Smooth muscle cell (in vitro differentiated cells): ENCODE measurements around the gene DIPK2A. TPM values are rescaled to one million over a fixed set of nuclear protein-coding genes. Genes with fewer than 3 reads are reported as not detected.
A peak's percentile ranks its signal among the peaks of the same experiment; 100 is the strongest.

Experiments used
- DNase-seq: peaks from one replicate; lab custom pipeline; 2025; ENCODE audit not compliant: unreplicated experiment; lab: John Stamatoyannopoulos, UW
- H2AFZ ChIP-seq: fragments of 200-600 bp; sonication (generic); 2 replicates; pipeline ENCODE4 v1.6.0; 2016; ENCODE audit warnings: antibody characterized with exemption, low read depth, mild to moderate bottlenecking
- H3F3A ChIP-seq: fragments of 200-600 bp; sonication (generic); 2 replicates; pipeline ENCODE4 v1.6.0; 2017; ENCODE audit warnings: antibody characterized with exemption, low read depth
- H3K27ac ChIP-seq: fragments of 200-600 bp; sonication (generic); 2 replicates; pipeline ENCODE4 v1.5.1; 2016; ENCODE audit warnings: low read depth, mild to moderate bottlenecking
- H3K27me3 ChIP-seq: fragments of 200-600 bp; sonication (generic); 2 replicates; pipeline ENCODE4 v1.6.1; 2016; ENCODE audit warnings: low read depth, mild to moderate bottlenecking
- H3K36me3 ChIP-seq: fragments of 200-600 bp; sonication (generic); 2 replicates; pipeline ENCODE4 v1.5.1; 2016; ENCODE audit warnings: low read depth
- H3K4me1 ChIP-seq: fragments of 200-600 bp; sonication (generic); 2 replicates; pipeline ENCODE4 v1.5.1; 2016; ENCODE audit warnings: low read depth
- H3K4me2 ChIP-seq: fragments of 200-600 bp; sonication (generic); 2 replicates; pipeline ENCODE4 v1.6.0; 2016; ENCODE audit warnings: mild to moderate bottlenecking
- H3K4me3 ChIP-seq: fragments of 200-600 bp; sonication (generic); 2 replicates; pipeline ENCODE4 v1.5.1; 2016; ENCODE audit warnings: mild to moderate bottlenecking
- H3K79me2 ChIP-seq: fragments of 200-600 bp; sonication (generic); 2 replicates; pipeline ENCODE4 v1.6.0; 2016; ENCODE audit warnings: low read depth, mild to moderate bottlenecking
- H3K9ac ChIP-seq: fragments of 200-600 bp; sonication (generic); 2 replicates; pipeline ENCODE4 v1.6.0; 2016; ENCODE audit warnings: low read depth
- H3K9me3 ChIP-seq: fragments of 200-600 bp; sonication (generic); replicated peaks from 2 replicates; pipeline ENCODE4 v1.5.1; 2016; ENCODE audit warnings: low read depth
- H4K20me1 ChIP-seq: fragments of 200-600 bp; sonication (generic); 2 replicates; pipeline ENCODE4 v1.6.0; 2016; ENCODE audit warnings: low read depth
- WGBS: methylation state at CpG from one replicate; pipeline ENCODE4 v1.1.7; 2016; ENCODE audit warnings: low lambda C conversion rate; 5-methylcytosine and 5-hydroxymethylcytosine counted together
- polyA plus RNA-seq: library from polyadenylated mRNA; unstranded; fragments of >200 nt; fragmentation: Nextera tagmentation; extraction: Ambion mirVana; gene quantifications from 2 replicates; pipeline ENCODE4 v1.2.1, GENCODE V29; 2016
- total RNA-seq: library from RNA; depleted of rRNA; stranded (reverse); fragments of >200 nt; gene quantifications from 2 replicates; pipeline ENCODE4 v1.2.3, GENCODE V29; 2014
- TF ChIP-seq, protein P1 (sequence below): fragments of 200-600 bp; sonication (generic); IDR thresholded peaks from 2 replicates; pipeline ENCODE4 v1.5.1; 2017; ENCODE audit warnings: borderline replicate concordance, mild to moderate bottlenecking, antibody characterized with exemption; ENCODE audit not compliant: insufficient read depth, poor library complexity, severe bottlenecking

DIPK2A gene, protein sequence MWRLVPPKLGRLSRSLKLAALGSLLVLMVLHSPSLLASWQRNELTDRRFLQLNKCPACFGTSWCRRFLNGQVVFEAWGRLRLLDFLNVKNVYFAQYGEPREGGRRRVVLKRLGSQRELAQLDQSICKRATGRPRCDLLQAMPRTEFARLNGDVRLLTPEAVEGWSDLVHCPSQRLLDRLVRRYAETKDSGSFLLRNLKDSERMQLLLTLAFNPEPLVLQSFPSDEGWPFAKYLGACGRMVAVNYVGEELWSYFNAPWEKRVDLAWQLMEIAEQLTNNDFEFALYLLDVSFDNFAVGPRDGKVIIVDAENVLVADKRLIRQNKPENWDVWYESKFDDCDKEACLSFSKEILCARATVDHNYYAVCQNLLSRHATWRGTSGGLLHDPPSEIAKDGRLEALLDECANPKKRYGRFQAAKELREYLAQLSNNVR
- 133 and 167 TPM in 2 replicates for total RNA-seq
- polyA plus RNA-seq: 48.9 and 67.8 TPM in 2 replicates

DNA sequence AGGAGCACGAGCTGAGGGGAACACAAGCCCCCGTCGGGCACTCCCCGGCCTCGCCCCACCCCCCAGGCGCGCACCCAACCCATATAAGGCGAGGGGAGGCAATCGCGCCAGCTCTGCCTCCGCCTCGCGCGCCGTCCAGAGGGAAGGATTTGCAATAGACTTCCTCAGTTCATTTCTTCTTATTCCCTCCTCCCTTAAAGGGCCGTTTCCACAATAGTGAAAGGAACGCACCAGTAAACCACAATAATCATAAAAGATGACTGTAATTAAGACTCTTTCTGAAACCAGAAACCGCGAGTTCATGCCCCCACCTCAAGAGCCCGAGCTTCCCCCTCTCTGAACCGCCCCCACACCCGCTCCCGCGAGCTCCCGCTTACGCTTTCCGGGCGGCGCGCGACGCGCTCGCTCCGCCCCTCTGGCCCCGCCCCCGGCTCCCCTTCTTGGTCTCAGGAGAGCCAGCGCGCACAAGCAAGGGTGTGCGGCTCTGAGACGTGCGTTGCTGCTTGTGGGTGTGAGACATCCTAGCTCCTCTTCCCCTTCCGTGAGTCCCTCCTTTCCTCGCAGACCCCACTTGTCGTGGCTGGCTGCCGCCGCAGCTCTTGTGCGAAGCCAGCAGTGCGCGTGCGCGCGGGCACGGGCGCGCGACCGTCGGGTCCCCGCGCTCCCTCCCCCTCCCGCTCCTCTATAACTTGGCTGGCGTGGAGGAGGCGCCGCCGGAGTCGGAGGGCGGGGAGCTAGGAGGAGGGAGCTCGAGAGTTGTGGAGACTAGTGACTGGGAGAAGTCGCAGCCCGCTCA lies at the start of gene DIPK2A:
Gene DIPK2A, plus strand, starts transcription at position 465 of the 796 bp plus-strand sequence. CDS start 510 bp downstream, outside the sequence.
- Histone ChIP-seq H3K79me2 (peaks cover 50% of the 10 kb centered on the region), H3K36me3 (no peaks in the 10 kb centered on the region), H3F3A (no peaks in the 10 kb centered on the region), H3K9me3 (no peaks in the 10 kb centered on the region), H3K27me3 (no peaks in the 10 kb centered on the region), H4K20me1 (peaks cover 30% of the 10 kb centered on the region), H3K4me3 (peak within 1 kb of the TSS; percentile 94), H3K4me2 (peak within 1 kb of the TSS; percentile 94), H3K4me1 (peaks cover 28% of the 10 kb centered on the region), H3K9ac (peak within 1 kb of the TSS; percentile 95), H3K27ac (peak within 1 kb of the TSS; percentile 97), H2AFZ (peak within 1 kb of the TSS; percentile 97)
- TF ChIP-seq, protein P1, sequence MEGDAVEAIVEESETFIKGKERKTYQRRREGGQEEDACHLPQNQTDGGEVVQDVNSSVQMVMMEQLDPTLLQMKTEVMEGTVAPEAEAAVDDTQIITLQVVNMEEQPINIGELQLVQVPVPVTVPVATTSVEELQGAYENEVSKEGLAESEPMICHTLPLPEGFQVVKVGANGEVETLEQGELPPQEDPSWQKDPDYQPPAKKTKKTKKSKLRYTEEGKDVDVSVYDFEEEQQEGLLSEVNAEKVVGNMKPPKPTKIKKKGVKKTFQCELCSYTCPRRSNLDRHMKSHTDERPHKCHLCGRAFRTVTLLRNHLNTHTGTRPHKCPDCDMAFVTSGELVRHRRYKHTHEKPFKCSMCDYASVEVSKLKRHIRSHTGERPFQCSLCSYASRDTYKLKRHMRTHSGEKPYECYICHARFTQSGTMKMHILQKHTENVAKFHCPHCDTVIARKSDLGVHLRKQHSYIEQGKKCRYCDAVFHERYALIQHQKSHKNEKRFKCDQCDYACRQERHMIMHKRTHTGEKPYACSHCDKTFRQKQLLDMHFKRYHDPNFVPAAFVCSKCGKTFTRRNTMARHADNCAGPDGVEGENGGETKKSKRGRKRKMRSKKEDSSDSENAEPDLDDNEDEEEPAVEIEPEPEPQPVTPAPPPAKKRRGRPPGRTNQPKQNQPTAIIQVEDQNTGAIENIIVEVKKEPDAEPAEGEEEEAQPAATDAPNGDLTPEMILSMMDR: no peak
- peak; percentile 98 for DNase-seq
- WGBS: 2% methylated on average over 50 of the region's 71 CpGs

GRCh38 chr3:143924522-143925285 lies 46.9 kb upstream of the DIPK2A start:
- Histone ChIP-seq H3K27me3 (no peaks in the 10 kb centered on the region), H3K4me1 (no peaks in the 10 kb centered on the region), H3K9ac (no peak overlapping the region), H2AFZ (no peak overlapping the region), H3K79me2 (no peaks in the 10 kb centered on the region), H4K20me1 (no peaks in the 10 kb centered on the region), H3K4me2 (no peak overlapping the region), H3F3A (no peaks in the 10 kb centered on the region), H3K4me3 (no peak overlapping the region), H3K36me3 (no peaks in the 10 kb centered on the region), H3K9me3 (no peaks in the 10 kb centered on the region), H3K27ac (no peak overlapping the region)
- TF ChIP-seq, protein P1: no peak
- 95% methylated on average over 9 of the region's 9 CpGs for WGBS
- no peak for DNase-seq

DNA sequence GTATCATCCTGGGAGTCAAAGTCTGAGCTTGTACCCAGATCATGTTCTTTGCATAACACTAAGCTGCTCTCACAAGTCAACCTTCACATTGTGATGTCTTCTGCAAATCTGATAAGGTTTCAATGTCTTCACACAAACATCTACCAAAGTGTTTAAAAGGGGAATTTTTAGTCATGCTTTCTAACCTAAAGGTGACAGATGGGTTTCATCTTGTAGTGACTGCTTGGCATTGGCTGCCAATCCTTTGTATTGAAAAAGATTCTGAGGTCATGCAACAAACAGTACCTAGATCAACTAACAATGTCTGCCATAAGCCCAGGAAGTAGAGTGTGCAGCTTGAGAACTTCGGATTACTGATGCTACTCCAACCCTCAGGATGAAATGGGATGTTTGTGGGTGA lies 43.6 kb upstream of the DIPK2A start:
- Histone ChIP-seq H3K9me3 (no peaks in the 10 kb centered on the region), H3K4me3 (no peak overlapping the region), H3K27me3 (no peaks in the 10 kb centered on the region), H4K20me1 (no peaks in the 10 kb centered on the region), H3K9ac (no peak overlapping the region), H3K79me2 (no peaks in the 10 kb centered on the region), H3K4me2 (no peak overlapping the region), H3K4me1 (no peaks in the 10 kb centered on the region), H2AFZ (peak overlapping the region; percentile 57), H3K36me3 (no peaks in the 10 kb centered on the region), H3K27ac (no peak overlapping the region), H3F3A (no peaks in the 10 kb centered on the region)
- no peak for DNase-seq
- TF ChIP-seq, protein P1: no peak
- WGBS: 88% methylated on average over 1 of the region's 1 CpG
